COLO829 (cell line): Measurements from ENCODE around the gene TMEM80.
"Not testable (repeated sequence)": the region's sequence is repeated elsewhere in the genome, so short reads cannot be mapped to it uniquely, and the experiment has no call there.

Experiments used
- DNase-seq: peaks from one replicate; pipeline ENCODE4 v3.0.0; 2012; ENCODE audit warnings: low spot score

TMEM80 gene

DNA sequence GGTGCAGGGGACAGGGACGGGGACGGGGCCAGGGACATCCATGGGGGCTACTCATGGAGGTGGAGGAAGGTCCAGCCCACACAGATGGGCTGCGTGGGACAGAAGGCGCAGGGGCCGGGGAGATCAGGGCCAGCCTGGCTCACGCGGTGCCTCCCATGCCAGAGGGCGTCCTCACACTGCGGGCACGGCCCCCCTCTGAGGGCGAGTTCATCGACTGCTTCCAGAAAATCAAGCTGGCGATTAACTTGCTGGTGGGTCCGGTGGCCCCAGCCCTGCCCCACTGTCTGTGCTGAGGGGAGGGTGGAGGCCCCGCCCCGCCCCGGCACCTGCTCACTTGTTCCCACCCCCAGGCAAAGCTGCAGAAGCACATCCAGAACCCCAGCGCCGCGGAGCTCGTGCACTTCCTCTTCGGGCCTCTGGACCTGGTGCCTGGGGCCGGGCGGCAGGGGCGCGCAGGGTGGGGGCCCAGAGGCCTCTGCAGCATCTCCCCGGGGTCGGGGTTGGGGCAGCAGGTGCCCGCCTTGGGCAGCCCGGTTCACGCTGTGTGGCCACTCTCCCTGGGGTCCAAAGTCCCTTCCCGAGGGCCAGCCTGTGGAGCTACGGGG is 26.2 kb downstream of the TMEM80 start:
- no peak for DNase-seq

DNA sequence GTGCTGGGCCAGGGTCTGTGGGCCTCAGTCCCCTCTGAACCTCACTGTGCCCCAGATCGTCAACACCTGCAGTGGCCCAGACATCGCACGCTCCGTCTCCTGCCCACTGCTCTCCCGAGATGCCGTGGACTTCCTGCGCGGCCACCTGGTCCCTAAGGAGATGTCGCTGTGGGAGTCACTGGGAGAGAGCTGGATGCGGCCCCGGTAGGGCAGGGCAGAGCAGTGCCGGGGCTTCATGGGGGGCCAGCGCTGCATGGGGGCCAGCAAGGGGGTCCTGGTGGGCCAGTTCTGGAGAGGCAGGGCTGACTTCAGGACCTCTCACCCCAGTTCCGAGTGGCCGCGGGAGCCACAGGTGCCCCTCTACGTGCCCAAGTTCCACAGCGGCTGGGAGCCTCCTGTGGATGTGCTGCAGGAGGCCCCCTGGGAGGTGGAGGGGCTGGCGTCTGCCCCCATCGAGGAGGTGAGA is 26.8 kb downstream of the TMEM80 start:
- no peak for DNase-seq

DNA sequence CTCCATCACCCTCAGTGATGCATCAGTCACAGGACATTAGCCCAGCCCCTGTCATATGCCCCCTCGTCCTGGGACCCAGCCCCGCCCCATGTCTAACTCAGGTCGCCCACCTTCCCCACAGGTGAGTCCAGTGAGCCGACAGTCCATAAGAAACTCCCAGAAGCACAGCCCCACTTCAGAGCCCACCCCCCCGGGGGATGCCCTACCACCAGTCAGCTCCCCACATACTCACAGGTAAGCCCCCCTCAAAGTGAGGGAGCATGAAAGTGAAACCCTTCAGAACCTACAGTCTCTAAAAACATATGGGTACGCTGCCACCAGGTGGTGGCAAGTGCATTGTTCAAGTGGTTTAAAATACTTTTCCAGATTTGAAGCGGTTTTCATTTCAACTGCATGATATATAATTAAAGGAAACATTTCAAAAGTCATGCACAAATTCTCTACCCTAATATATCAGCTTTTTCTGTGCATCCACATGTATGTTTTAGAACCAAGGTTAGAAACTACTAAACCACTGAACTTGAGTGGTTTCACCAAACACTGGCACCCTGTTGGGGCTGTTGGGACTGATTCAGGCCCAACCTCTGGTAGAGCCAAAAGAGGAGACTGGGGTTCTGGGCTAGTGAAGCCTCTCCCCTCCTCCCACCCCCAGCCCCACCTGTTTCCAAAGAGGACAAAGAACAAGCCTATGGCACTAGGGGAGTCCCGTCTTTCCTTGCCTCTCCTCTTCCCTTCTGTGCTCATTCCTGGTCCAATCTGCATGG is 27.7 kb downstream of the TMEM80 start:
- no peak for DNase-seq

DNA sequence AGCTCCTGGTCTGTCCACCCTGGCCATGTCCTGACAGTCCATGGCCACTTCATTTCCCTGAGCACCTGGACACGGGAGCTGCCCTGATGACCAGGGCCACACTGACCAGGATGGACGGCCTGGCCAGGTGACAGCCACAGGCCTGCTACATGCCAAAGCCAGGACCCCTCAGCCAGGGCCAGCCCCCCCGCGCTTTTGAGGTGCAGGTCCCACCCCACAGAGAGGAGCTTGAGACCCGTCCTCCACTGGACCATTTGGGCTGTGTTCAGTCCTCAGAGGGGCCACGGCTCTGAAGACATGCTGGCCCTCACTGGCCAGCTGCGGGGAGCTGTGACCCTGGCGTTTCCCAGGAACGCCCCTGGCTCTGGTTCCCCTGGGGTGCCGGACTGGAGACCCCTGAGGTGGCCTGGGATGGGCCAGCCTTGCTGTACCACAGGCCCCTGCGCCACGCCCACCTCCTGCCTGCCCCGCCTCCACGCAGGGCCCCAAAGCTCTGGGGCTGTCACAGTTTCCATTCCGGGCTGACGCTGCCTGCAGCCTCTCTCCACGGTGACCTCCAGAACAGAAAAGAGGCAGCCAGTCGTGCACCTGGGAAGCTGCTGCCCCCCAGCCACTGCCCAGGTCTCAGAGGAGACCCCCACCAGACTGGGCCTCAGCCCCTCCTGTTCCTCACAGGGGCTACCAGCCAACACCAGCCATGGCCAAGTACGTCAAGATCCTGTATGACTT is 28.6 kb downstream of the TMEM80 start:
- no peak for DNase-seq

DNA sequence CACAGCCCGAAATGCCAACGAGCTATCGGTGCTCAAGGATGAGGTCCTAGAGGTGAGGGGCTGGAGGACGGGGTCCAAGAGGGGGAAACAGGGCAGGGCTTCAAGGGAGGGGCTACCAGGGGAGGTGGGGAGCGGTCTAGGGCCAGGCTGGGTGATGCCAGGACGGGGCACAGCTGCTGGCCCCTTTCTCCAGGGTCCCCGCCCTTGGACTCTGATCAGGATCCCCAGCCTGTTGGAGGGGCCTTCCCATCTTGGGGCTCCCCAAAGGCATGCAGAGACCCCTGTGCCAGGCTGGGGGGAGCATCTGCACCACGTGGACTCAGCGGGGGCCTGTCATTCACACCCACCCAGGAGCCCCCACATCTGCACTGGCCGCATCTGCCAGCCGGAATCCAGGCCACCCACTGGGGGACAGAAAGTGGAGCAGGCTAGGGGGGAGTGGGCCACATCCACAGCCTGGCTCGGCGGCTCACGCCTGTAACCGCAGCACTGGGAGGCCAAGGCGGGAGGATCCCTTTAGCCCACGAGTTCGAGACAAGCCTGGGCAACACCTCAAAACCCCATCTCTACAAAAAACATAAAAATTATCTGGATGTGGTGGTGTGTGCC is 29.3 kb downstream of the TMEM80 start:
- no peak for DNase-seq

DNA sequence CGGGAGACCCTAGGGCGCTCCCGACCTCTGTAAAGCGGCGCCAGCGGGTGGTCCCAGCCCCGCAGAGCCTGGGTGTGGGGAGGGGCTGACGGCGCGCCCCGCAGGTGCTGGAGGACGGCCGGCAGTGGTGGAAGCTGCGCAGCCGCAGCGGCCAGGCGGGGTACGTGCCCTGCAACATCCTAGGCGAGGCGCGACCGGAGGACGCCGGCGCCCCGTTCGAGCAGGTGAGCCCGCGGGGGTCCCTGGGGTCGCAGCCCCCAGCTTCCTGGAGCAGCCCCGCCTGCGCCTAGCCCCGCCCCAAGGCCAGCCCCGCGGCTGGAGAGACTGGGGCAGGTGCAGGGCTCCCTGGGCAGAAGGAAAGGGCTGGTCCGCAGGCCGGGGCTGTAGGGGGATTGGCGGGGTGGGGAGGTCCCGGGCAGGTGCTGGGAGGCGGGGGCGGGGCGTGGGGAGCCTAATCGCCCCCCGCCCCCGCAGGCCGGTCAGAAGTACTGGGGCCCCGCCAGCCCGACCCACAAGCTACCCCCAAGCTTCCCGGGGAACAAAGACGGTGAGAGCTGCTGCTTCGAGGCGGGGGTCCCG is 30.1 kb downstream of the TMEM80 start:
- no peak for DNase-seq

DNA sequence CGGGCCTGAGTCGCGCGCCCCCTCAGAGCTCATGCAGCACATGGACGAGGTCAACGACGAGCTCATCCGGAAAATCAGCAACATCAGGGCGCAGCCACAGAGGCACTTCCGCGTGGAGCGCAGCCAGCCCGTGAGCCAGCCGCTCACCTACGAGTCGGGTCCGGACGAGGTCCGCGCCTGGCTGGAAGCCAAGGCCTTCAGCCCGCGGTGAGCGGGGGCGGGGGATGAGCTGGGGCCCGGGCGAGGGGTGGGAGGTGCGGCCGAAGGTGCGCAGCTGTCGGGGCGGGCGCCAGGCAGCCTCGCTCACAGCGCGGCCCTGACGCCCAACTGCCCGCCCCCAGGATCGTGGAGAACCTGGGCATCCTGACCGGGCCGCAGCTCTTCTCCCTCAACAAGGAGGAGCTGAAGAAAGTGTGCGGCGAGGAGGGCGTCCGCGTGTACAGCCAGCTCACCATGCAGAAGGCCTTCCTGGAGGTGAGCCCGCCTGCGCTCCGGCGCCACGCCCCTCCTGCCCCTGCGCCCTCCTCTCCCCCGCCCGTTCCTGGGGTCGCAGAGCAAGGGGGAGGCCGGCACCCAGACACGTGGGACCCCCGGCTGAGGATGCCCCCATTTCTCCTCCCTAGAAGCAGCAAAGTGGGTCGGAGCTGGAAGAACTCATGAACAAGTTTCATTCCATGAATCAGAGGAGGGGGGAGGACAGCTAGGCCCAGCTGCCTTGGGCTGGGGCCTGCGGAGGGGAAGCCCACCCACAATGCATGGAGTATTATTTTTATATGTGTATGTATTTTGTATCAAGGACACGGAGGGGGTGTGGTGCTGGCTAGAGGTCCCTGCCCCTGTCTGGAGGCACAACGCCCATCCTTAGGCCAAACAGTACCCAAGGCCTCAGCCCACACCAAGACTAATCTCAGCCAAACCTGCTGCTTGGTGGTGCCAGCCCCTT is 30.9 kb downstream of the TMEM80 start:
- DNase-seq = no peak

DNA sequence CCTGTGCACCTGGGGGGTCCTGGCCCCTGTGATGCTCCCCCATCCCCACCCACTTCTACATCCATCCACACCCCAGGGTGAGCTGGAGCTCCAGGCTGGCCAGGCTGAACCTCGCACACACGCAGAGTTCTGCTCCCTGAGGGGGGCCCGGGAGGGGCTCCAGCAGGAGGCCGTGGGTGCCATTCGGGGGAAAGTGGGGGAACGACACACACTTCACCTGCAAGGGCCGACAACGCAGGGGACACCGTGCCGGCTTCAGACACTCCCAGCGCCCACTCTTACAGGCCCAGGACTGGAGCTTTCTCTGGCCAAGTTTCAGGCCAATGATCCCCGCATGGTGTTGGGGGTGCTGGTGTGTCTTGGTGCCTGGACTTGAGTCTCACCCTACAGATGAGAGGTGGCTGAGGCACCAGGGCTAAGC is 31.7 kb downstream of the TMEM80 start:
- no peak for DNase-seq

DNA sequence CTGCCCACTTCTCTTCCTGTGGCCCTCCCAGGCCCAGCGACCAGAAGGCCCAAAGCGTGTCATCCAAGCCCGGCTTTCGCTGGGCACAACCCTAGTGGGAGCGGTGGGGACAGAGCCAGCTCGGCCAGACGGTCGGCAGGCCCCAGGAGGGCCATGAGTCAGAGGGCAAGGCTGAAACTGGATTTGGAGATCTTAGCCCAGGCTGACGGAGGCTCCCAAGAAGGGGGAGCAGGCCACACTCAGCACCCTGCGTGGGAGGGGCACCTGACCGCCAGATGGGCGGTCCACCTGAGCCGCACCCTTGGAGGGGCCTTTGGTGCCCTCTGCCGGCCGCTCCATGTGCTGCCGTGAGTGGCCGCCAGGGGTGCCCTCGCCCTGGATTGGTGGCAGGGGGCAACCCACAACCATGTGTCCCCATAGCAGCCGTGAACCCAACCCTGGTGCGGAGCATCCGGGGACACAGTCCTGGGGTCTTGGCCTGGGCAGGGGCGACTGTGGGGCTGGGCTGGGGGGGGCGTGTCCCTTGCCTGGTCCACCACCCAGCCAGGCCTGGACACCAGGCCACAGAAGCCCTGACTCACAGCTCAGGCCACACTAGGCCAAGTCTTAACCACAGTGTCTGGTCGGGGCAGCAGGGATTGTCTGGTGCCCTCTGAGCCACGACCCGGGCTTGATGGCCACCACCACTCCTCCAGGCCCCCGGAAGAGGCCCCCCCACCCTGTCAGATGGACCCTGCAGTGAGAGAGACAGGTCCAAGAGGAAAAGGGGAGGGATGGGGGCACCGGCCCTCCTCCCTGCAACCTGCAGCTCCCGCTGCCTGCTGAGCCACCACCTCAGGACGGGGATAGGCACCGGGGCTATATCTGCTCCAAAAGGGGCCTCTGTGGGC is 32.5 kb downstream of the TMEM80 start:
- peak; percentile 73 for DNase-seq

DNA sequence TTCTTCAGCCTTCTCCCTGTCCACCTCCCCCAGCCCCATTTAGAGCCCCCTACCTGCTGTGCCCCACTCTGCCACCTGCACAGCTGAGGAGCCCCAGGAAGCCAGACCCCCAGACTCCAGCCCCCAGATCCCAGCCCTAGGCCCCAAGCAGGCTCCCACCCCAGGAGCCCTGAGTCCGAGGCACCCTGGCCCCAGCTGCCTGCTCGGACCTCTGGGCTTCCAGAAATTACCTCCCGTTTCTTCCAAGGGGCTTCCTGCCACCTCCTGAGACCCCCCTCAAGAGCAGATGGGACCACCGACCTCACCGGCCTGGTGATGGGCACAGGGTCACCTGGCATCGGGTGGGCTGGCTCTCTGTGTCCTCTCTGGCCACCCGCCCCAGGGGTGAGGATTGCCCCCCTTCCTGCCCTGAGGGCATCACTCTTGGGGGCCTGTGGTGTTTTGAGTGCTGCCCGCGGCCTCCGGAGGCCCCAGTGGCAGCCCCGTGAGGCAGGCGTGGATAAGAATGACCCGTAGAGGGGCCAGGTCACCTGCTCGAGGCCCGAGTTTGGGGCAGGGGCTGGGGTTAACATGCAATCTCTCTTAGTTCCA is 33.4 kb downstream of the TMEM80 start:
- no peak for DNase-seq

DNA sequence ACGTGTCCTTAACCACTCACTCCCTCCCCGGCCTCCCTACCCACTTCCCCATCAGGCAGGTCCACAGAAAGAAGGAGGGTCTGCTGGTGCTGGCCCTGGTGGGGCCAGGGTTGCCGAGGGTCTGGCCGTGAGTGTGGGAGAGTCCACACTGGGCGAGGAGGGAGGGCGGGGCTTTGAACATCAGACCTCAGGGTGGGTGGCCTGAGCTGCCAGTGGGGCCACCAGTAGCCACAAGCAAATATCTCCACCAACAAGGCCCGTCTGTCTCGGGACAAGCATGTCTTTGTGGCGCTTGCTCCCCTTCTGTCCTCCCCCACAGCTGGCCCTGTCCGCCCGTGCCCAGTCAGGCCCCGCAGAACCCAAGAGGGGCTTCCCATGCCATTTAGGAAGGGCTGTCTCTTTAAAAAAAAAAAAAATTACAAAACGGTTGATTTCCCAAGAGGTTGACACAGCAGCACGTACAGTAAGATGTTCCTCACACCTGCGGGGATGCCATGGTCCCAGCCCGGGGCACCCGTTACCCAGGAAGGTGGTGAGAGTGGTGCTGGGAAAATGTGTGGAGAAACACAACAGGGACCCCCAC is 34.0 kb downstream of the TMEM80 start:
- peak; percentile 62 for DNase-seq

DNA sequence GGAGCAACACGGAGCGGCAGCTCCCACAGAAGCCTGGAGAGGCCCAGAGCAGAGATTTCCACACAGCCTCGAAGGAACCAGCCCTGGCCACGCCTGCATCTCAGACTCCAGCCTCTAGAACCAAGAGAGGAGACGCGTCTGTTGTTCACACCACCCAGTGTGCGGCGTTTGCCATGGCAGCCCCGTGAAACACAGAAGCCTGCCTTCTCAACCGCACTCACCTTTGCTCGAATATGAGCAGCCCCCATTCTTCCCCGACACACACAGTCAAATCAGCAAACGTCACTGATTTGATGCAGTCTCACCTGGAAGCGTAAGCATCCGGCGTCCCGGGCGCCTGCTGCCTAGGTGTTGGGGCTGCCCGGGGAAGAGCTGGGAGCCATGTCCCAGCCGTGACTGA is 37.5 kb downstream of the TMEM80 start:
- no peak for DNase-seq

DNA sequence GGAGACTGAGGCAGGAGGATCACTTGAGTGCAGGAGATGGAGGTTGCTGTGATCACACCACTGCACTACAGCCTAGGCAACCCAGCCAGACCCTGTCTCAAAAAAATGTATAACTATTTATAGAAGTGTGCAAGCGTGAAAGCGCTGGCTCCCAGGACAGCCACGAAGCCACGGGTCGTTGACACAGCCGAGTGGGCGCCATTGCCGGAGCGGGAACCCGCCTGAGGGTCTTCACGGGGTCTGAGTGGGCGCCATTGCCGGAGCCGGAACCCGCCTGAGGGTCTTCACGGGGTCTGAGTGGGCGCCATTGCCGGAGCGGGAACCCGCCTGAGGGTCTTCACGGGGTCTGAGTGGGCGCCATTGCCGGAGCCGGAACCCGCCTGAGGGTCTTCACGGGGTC is 38.9 kb downstream of the TMEM80 start:
- DNase-seq = not testable (repeated sequence)

DNA sequence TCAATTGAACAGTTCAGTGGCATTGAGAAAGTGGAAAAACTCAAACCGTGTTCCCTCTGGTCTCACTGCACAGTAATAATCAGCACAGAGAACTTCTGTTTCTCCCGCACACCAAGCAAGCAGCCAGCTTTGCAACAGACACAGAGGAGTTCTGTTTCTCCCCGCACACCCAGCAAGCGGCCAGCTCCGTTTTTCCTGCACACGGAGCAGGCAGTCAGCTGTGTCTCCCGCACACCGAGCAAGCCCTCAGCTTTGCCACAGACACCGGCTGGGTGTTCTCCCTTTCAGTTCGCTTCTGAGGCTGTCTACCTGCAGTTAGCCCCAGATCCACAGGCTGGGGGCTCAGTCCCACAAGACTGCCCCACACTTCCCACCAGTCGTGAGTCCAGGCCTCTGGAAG is 41.8 kb downstream of the TMEM80 start:
- no peak for DNase-seq

DNA sequence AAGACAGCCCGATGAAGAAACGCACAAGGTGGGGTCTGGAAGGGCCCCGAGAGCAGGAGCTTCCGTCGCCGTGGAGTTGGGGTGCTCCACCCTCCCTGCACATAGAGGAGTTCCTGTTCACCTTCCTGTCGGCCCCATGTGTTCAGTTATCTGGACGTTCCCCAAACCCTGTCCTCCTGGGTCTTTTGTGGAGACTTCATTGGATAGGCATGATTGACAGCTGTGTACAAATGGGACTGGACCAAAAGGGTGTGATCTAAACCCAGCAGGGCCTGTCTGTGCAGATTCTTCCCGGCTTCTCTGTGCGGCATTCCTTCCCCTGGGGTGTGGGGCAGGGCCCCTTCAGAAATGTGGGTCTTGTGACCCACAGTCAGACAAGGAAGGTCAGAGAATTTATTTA is 42.3 kb downstream of the TMEM80 start:
- DNase-seq = not testable (repeated sequence)

DNA sequence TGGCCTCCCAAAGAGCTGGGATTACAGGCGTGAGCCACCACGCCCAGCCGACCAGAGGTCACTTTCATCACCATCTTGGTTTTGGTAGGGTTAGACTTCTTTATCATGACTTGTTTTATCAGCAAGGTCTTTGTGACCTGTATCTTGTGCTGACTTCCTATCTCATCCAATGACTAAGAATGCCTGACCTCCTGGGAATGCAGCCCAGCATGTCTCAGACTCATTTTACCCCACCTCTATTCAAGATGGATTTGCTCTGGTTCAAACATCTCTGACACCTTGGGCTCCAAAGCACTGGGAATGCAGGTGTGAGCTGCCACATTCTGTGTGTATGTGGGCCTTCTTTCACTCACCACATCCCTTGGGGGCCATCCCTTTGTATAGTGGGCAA is 46.5 kb downstream of the TMEM80 start:
- no peak for DNase-seq

DNA sequence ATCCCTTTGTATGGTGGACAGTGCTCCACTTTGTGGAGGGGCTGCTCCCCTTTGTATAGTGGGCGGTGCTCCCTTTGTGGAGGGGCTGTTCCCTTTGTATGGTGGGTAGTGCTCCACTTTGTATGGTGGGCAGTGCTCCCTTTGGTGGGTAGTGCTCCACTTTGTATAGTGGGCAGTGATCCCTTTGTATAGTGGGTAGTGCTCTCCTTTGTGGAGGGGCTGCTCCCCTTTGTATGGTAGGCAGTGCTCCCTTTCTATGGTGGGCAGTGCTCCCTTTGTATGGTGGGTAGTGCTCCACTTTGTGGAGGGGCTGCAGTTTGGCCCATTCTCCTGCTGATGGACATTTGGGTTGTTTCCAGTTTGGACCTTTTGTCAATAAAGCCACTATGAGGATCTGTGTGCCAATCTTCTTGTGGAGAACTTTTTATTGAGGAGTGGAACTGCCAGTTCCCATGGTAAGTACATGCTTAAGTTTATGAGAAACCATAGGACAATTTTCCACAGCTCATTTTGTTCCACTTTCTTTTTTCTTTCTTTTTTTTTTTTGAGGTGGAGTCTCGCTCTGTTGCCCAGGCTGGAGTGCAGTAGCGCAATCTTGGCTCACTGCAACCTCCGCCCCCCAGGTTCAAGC is 47.1 kb downstream of the TMEM80 start:
- DNase-seq = no peak

DNA sequence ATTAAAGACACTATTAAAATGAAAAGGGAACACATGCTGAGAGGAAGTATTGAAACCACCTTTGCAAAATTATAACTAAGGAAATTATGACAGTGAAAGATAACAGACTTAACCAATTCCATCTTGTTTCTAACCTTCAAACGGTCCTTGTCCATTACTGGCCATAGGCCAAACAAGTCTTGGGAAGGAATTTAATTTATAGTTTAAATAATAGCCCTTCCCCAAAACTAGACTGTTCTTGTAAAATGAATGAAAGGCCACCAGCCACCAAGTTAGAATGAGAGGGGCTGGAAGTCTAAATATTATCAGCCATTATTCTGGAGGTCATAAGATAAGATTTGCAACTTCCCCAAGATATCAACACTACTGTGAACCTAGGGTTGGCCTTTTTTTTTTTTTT is 49.8 kb downstream of the TMEM80 start:
- DNase-seq = no peak
